Dedifferentiated amniotic fluid mesenchymal stem cell (primary cell): ENCODE results near the gene MYL9.
"Not testable (repeated sequence)": the region's sequence is repeated elsewhere in the genome, so short reads cannot be mapped to it uniquely, and the experiment has no call there.

Source experiments
- DNase-seq: peaks from one replicate; pipeline ENCODE4 v3.0.0-alpha.2; 2016; ENCODE audit errors: extremely low spot score

The MYL9 gene

GRCh38 chr20:36541227-36541767 lies at the start of gene MYL9:
MYL9 (plus strand) TSS chr20:36541519; CDS start chr20:36544885, 3,366 bp downstream.
- peak; percentile 59 for DNase-seq

GRCh38 chr20:36491901-36492617 lies 49.3 kb upstream of the MYL9 start:
- no peak for DNase-seq

- DNase-seq = no peak
Observed at GRCh38 chr20:36493051-36493800, 48.1 kb upstream of the MYL9 start.

GRCh38 chr20:36493801-36494114 lies 47.6 kb upstream of the MYL9 start:
- DNase-seq = no peak

- no peak for DNase-seq
Observed at GRCh38 chr20:36496707-36497669, 44.3 kb upstream of the MYL9 start.

GRCh38 chr20:36497856-36498255 lies 43.5 kb upstream of the MYL9 start:
- no peak for DNase-seq

GRCh38 chr20:36498386-36499179 lies 42.7 kb upstream of the MYL9 start:
- no peak for DNase-seq

GRCh38 chr20:36499211-36499610 lies 42.1 kb upstream of the MYL9 start:
- no peak for DNase-seq

- no peak for DNase-seq
Observed at GRCh38 chr20:36499723-36500501, 41.4 kb upstream of the MYL9 start.

GRCh38 chr20:36501367-36502006 lies 39.8 kb upstream of the MYL9 start:
- DNase-seq = no peak

GRCh38 chr20:36504295-36504694 lies 37.0 kb upstream of the MYL9 start:
- no peak for DNase-seq

- no peak for DNase-seq
Observed at GRCh38 chr20:36506253-36506652, 35.1 kb upstream of the MYL9 start.

- no peak for DNase-seq
Observed at GRCh38 chr20:36507746-36508145, 33.6 kb upstream of the MYL9 start.

GRCh38 chr20:36519012-36519719 lies 22.2 kb upstream of the MYL9 start:
- DNase-seq = no peak

- DNase-seq = no peak
Observed at GRCh38 chr20:36519944-36520343, 21.4 kb upstream of the MYL9 start.

- DNase-seq = no peak
Observed at GRCh38 chr20:36521526-36521925, 19.8 kb upstream of the MYL9 start.

- DNase-seq = not testable (repeated sequence)
Observed at GRCh38 chr20:36522412-36522811, 18.9 kb upstream of the MYL9 start.

GRCh38 chr20:36523341-36523740 lies 18.0 kb upstream of the MYL9 start:
- DNase-seq = no peak
